ENCODE measurements around the gene ADGRV1. TPM values are rescaled to one million over a fixed set of nuclear protein-coding genes. Genes with fewer than 3 reads are reported as not detected.

ADGRV1 gene
- total RNA-seq, 1 experiment from 2014 or later = 64.8 TPM

DNA sequence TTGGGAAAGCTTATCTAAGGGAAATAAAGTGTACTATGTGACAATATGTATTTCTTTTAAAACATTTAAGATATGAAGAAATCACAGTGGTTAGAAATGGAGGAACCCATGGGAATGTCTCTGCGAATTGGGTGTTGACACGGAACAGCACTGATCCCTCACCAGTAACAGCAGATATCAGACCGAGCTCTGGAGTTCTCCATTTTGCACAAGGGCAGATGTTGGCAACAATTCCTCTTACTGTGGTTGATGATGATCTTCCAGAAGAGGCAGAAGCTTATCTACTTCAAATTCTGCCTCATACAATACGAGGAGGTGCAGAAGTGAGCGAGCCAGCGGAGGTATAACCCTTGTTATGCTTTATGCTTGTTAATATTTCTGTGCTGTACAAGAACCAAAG lies 69.9 kb downstream of the ADGRV1 start:
- H3K27me3 ChIP-seq (ENCODE audit: insufficient read depth, low read length) = no peaks in the 10 kb centered on the region
- H4K8ac ChIP-seq (replicated peaks; ENCODE audit: insufficient read length, low read depth, low read length) = no peak overlapping the region
- H2AK5ac ChIP-seq (ENCODE audit: insufficient read length, low read length) = no peak overlapping the region
- H4K20me1 ChIP-seq (ENCODE audit: control insufficient read depth, insufficient read depth, insufficient read length) = no peaks in the 10 kb centered on the region
- H3K4me1 ChIP-seq (ENCODE audit: insufficient read depth, low read length) = no peaks in the 10 kb centered on the region
- H3K4ac ChIP-seq (ENCODE audit: low read depth, low read length) = no peak overlapping the region
- no peak overlapping the region for H3K23ac ChIP-seq (ENCODE audit: insufficient read length, low read depth, low read length)
- no peaks in the 10 kb centered on the region for H3K79me2 ChIP-seq (ENCODE audit: insufficient read depth, low read length)
- H3K27ac ChIP-seq (ENCODE audit: insufficient read length, low read depth, low read length) = no peak overlapping the region
- no peak overlapping the region for H2BK20ac ChIP-seq (ENCODE audit: low read depth, low read length, poor library complexity, severe bottlenecking)
- no peaks in the 10 kb centered on the region for H3K9me3 ChIP-seq (ENCODE audit: control insufficient read depth, low read depth, low read length)
- Mint-ChIP-seq H3K36me3 (ENCODE audit: insufficient read depth in 1 of 3, low read depth in 3 of 3) (peaks cover 21 to 48% (median 44%) of the 10 kb centered on the region in 3 experiments), H3K4me3 (no peak overlapping the region), H3K9me3 (no peaks in the 10 kb centered on the region), H3K27ac (no peak overlapping the region), H3K4me1 (peaks cover 11 to 12% of the 10 kb centered on the region in 2 experiments), H3K27me3 (ENCODE audit: low read depth) (no peaks in the 10 kb centered on the region)
- no peak overlapping the region for H2BK12ac ChIP-seq (ENCODE audit: insufficient read length, low read depth, low read length)
- no peak for DNase-seq
- no peak overlapping the region for H3K9ac ChIP-seq (ENCODE audit: extremely low read depth, insufficient read length, low read length)
- WGBS (ENCODE audit: extremely low coverage, insufficient read length, low lambda C conversion rate) = no CpG with 5 or more reads among the region's 6 CpGs
- H4K91ac ChIP-seq (ENCODE audit: insufficient read length, low read depth, low read length) = no peak overlapping the region
- no peak overlapping the region for H2BK5ac ChIP-seq (ENCODE audit: insufficient read length, low read length)
- no peak for TF ChIP-seq CTCF (conservative IDR thresholded peaks at IDR 0.05)
- no peak overlapping the region for H4K5ac ChIP-seq (ENCODE audit: insufficient read length, low read depth, low read length)
- no peak overlapping the region for H3K14ac ChIP-seq (ENCODE audit: insufficient read depth, low read length)
- no peak overlapping the region for H2AFZ ChIP-seq (ENCODE audit: low read length)
- H2BK120ac ChIP-seq (ENCODE audit: low read depth, low read length, poor library complexity, severe bottlenecking) = no peak overlapping the region
- no peaks in the 10 kb centered on the region for H3K23me2 ChIP-seq (ENCODE audit: insufficient read length, low read depth, low read length, poor library complexity, severe bottlenecking)
- H3T11ph ChIP-seq (ENCODE audit: low read length) = no peak overlapping the region
- H2BK15ac ChIP-seq (ENCODE audit: low read depth, low read length) = no peak overlapping the region
- H3K79me1 ChIP-seq (ENCODE audit: insufficient read depth, low read depth, low read length, poor library complexity, severe bottlenecking) = no peaks in the 10 kb centered on the region
- no peak overlapping the region for H3K18ac ChIP-seq (ENCODE audit: insufficient read length, low read depth, low read length)
- H3K56ac ChIP-seq (ENCODE audit: insufficient read length, low read depth, low read length) = no peak overlapping the region
- no peak overlapping the region for H3K4me2 ChIP-seq (ENCODE audit: insufficient read depth, insufficient read length, low read length)

Data from H9 (cell line).